SH-SY5Y (cell line): ENCODE results near the gene MLC1.

Experiments
- GATA2 ChIP-seq: IDR thresholded peaks from 2 replicates; pipeline ENCODE4 v1.6.1; 2011; ENCODE audit warnings: mild to moderate bottlenecking, low read depth, low read length
- GATA3 ChIP-seq: IDR thresholded peaks from 2 replicates; pipeline ENCODE4 v1.6.1; 2011; ENCODE audit warnings: low read depth, mild to moderate bottlenecking, low read length, moderate library complexity

Gene MLC1

GRCh38 chr22:50088096-50088495, 2.9 kb upstream of the MLC1 start:
- TF ChIP-seq GATA2 (no peak), GATA3 (no peak)

GRCh38 chr22:50087646-50088045, 2.4 kb upstream of the MLC1 start:
- TF ChIP-seq GATA3, result no peak
- no peak for TF ChIP-seq GATA2

GRCh38 chr22:50086526-50086925, 1.3 kb upstream of the MLC1 start:
- TF ChIP-seq GATA3 (no peak), GATA2 (no peak)

GRCh38 chr22:50084614-50085021, 608 bp downstream of the MLC1 start:
- TF ChIP-seq GATA2 (no peak), GATA3 (no peak)

GRCh38 chr22:50084080-50084477, 1.1 kb downstream of the MLC1 start:
- no peak for TF ChIP-seq GATA2
- TF ChIP-seq GATA3, result no peak

GRCh38 chr22:50083462-50084079, 1.7 kb downstream of the MLC1 start:
- TF ChIP-seq GATA3 (no peak), GATA2 (no peak)

- TF ChIP-seq GATA2, result no peak
- no peak for TF ChIP-seq GATA3
These were observed 2.2 kb downstream of the MLC1 start for GRCh38 chr22:50082961-50083461.

GRCh38 chr22:50082197-50082715, 3.0 kb downstream of the MLC1 start:
- TF ChIP-seq GATA2 (no peak), GATA3 (no peak)

- TF ChIP-seq GATA3 (no peak), GATA2 (no peak)
These were observed 3.6 kb downstream of the MLC1 start for GRCh38 chr22:50081426-50082196.

GRCh38 chr22:50080077-50080465, 5.2 kb downstream of the MLC1 start:
- TF ChIP-seq GATA3 (no peak), GATA2 (no peak)

GRCh38 chr22:50078761-50079160, 6.5 kb downstream of the MLC1 start:
- no peak for TF ChIP-seq GATA3
- no peak for TF ChIP-seq GATA2

GRCh38 chr22:50078246-50078645, 7.0 kb downstream of the MLC1 start:
- TF ChIP-seq GATA3, result no peak
- TF ChIP-seq GATA2, result no peak

- TF ChIP-seq GATA2 (no peak), GATA3 (no peak)
These were observed 8.3 kb downstream of the MLC1 start for GRCh38 chr22:50076646-50077535.
